IMR-90 (cell line): ENCODE results near the gene DBNL. TPM values are rescaled to one million over a fixed set of nuclear protein-coding genes. Genes with fewer than 3 reads are reported as not detected.

ENCODE experiments used
- ATAC-seq: fragments of 200-7000 bp; cut with Tn5 transposase; 2 replicates; pipeline ENCODE4 v1.9.1; 2020; ENCODE audit warnings: low read depth, mild to moderate bottlenecking, moderate library complexity
- BruUV-seq: library from RNA; stranded (reverse); fragments of 400-500 nt; replicated peaks from 2 replicates; lab custom pipeline; 2021; lab: Mats Ljungman, UMichigan
- CTCF ChIA-PET: fragments of 300-600 bp; formaldehyde crosslinking; extraction: SDS; loops from one replicate; lab custom pipeline; 2021; ENCODE audit warnings: antibody characterized with exemption; lab: Yijun Ruan, JAX
- POLR2A ChIA-PET: fragments of 300-600 bp; sonication (Branson Sonifier 250); formaldehyde crosslinking; loops from one replicate; lab custom pipeline; 2022; ENCODE audit warnings: antibody characterized with exemption; ENCODE audit not compliant: unreplicated experiment; lab: Charles Lee
- DNase-seq: peaks from one replicate; pipeline ENCODE4 v3.0.0; 2013
- H2AFZ ChIP-seq: replicated peaks from 2 replicates; pipeline ENCODE3; 2013; ENCODE audit warnings: low read length, mild to moderate bottlenecking; ENCODE audit not compliant: poor library complexity
- H2AK5ac ChIP-seq: 2 replicates; pipeline ENCODE4 v1.6.1; 2013; ENCODE audit warnings: low read depth, low read length, inconsistent platforms
- H2AK9ac ChIP-seq: replicated peaks from 2 replicates; pipeline ENCODE3; 2013; ENCODE audit warnings: mild to moderate bottlenecking, low read depth, low read length, moderate library complexity; ENCODE audit not compliant: poor library complexity
- H2BK120ac ChIP-seq: 2 replicates; pipeline ENCODE4 v1.6.1; 2013; ENCODE audit warnings: low read depth, low read length, inconsistent platforms
- H2BK15ac ChIP-seq: 3 replicates; pipeline ENCODE4 v1.6.1; 2013; ENCODE audit warnings: low read depth, low read length, inconsistent platforms
- H2BK20ac ChIP-seq: 2 replicates; pipeline ENCODE4 v1.6.1; 2013; ENCODE audit warnings: low read depth, mild to moderate bottlenecking, inconsistent platforms, low read length, moderate library complexity
- H2BK5ac ChIP-seq: 2 replicates; pipeline ENCODE4 v1.6.1; 2013; ENCODE audit warnings: mild to moderate bottlenecking, low read depth, low read length, inconsistent platforms; ENCODE audit not compliant: poor library complexity, severe bottlenecking
- H3K14ac ChIP-seq: replicated peaks from 2 replicates; pipeline ENCODE4 v1.6.1; 2013; ENCODE audit warnings: low read depth, low read length, inconsistent platforms
- H3K18ac ChIP-seq: 2 replicates; pipeline ENCODE4 v1.6.1; 2013; ENCODE audit warnings: low read depth, low read length, control low read depth
- H3K23ac ChIP-seq: 2 replicates; pipeline ENCODE4 v1.6.1; 2013; ENCODE audit warnings: low read depth, low read length, inconsistent platforms
- H3K27ac ChIP-seq: 2 replicates; pipeline ENCODE4 v1.5.1; 2013; ENCODE audit warnings: mild to moderate bottlenecking, control low read depth, low read length; ENCODE audit not compliant: insufficient read depth
- H3K27me3 ChIP-seq: 2 replicates; pipeline ENCODE4 v1.6.1; 2013; ENCODE audit warnings: low read length; ENCODE audit not compliant: control insufficient read depth, insufficient read depth
- H3K36me3 ChIP-seq: 2 replicates; pipeline ENCODE4 v1.6.1; 2013; ENCODE audit warnings: low read length, mixed read lengths; ENCODE audit not compliant: control insufficient read depth, insufficient read depth
- H3K4ac ChIP-seq: 2 replicates; pipeline ENCODE4 v1.6.1; 2013; ENCODE audit warnings: low read depth, low read length, inconsistent platforms
- H3K4me1 ChIP-seq: 2 replicates; pipeline ENCODE4 v1.6.1; 2013; ENCODE audit warnings: low read length, mixed read lengths; ENCODE audit not compliant: control insufficient read depth, insufficient read depth
- H3K4me2 ChIP-seq: 2 replicates; pipeline ENCODE4 v1.6.1; 2013; ENCODE audit warnings: low read depth, mild to moderate bottlenecking, control low read depth, low read length, moderate library complexity
- H3K4me3 ChIP-seq: 2 replicates; pipeline ENCODE4 v1.5.1; 2013; ENCODE audit warnings: low read depth, mild to moderate bottlenecking, control low read depth, low read length, moderate library complexity; ENCODE audit not compliant: insufficient read depth
- H3K56ac ChIP-seq: 2 replicates; pipeline ENCODE4 v1.6.1; 2013; ENCODE audit warnings: low read length, inconsistent platforms; ENCODE audit not compliant: insufficient read depth; ENCODE audit errors: extremely low read depth
- H3K79me1 ChIP-seq, 2 experiments: 2 replicates each; pipeline ENCODE4 v1.6.1; 2013; ENCODE audit warnings: low read length in 2 of 2, inconsistent platforms in 1 of 2, low read depth in 1 of 2
- H3K9ac ChIP-seq: 2 replicates; pipeline ENCODE4 v1.6.1; 2013; ENCODE audit warnings: low read depth, low read length, control low read depth
- H3K9me1 ChIP-seq: 2 replicates; pipeline ENCODE4 v1.6.1; 2013; ENCODE audit warnings: low read length, inconsistent platforms; ENCODE audit not compliant: insufficient read depth
- H3K9me3 ChIP-seq: 2 replicates; pipeline ENCODE4 v1.6.1; 2013; ENCODE audit warnings: low read length; ENCODE audit not compliant: control insufficient read depth, insufficient read depth
- H4K20me1 ChIP-seq: 2 replicates; pipeline ENCODE4 v1.6.1; 2013; ENCODE audit warnings: low read length, inconsistent platforms; ENCODE audit not compliant: insufficient read depth
- H4K5ac ChIP-seq: 2 replicates; pipeline ENCODE4 v1.6.1; 2013; ENCODE audit warnings: mild to moderate bottlenecking, low read depth, low read length, control low read depth
- H4K8ac ChIP-seq, 2 experiments: 2 replicates each; pipeline ENCODE4 v1.6.1; 2013; ENCODE audit warnings: low read depth in 2 of 2, low read length in 2 of 2, control low read depth in 1 of 2, inconsistent platforms in 1 of 2
- H4K91ac ChIP-seq: 2 replicates; pipeline ENCODE4 v1.6.1; 2013; ENCODE audit warnings: low read depth, low read length, inconsistent platforms; ENCODE audit not compliant: insufficient read depth
- CEBPB ChIP-seq: IDR thresholded peaks from 2 replicates; pipeline ENCODE4 v1.6.1; 2012; ENCODE audit warnings: low read depth, low read length, improper control_type of control experiment
- CHD1 ChIP-seq: IDR thresholded peaks from 2 replicates; pipeline ENCODE4 v1.6.1; 2012; ENCODE audit warnings: low read depth, low read length, improper control_type of control experiment
- CTCF ChIP-seq: conservative IDR thresholded peaks from 2 replicates; pipeline ENCODE4 v1.5.1; 2012; ENCODE audit warnings: mild to moderate bottlenecking, low read depth, low read length, improper control_type of control experiment
- ELK1 ChIP-seq: fragments of 150-350 bp; IDR thresholded peaks from 2 replicates; pipeline ENCODE4 v1.6.1; 2016; ENCODE audit warnings: low read depth, mild to moderate bottlenecking, low read length, moderate library complexity, borderline replicate concordance
- FOS ChIP-seq: fragments of 150-350 bp; IDR thresholded peaks from 2 replicates; pipeline ENCODE4 v1.6.1; 2016; ENCODE audit warnings: low read depth, low read length
- MAFK ChIP-seq: IDR thresholded peaks from 2 replicates; pipeline ENCODE4 v1.6.1; 2012; ENCODE audit warnings: low read depth, low read length, improper control_type of control experiment
- MAZ ChIP-seq: IDR thresholded peaks from 2 replicates; pipeline ENCODE4 v1.6.1; 2012; ENCODE audit warnings: low read depth, mild to moderate bottlenecking, low read length, improper control_type of control experiment, moderate library complexity, borderline replicate concordance
- MXI1 ChIP-seq: IDR thresholded peaks from 2 replicates; pipeline ENCODE4 v1.6.1; 2012; ENCODE audit warnings: low read depth, mild to moderate bottlenecking, low read length, moderate library complexity, borderline replicate concordance
- NFE2L2 ChIP-seq: fragments of 150-350 bp; IDR thresholded peaks from 2 replicates; pipeline ENCODE4 v1.6.1; 2016; ENCODE audit warnings: low read depth, mild to moderate bottlenecking, low read length
- POLR2A ChIP-seq: IDR thresholded peaks from 2 replicates; pipeline ENCODE4 v1.6.1; 2012; ENCODE audit warnings: mild to moderate bottlenecking, low read depth, low read length
- RAD21 ChIP-seq: IDR thresholded peaks from 2 replicates; pipeline ENCODE4 v1.6.1; 2012; ENCODE audit warnings: low read length, improper control_type of control experiment
- RCOR1 ChIP-seq: IDR thresholded peaks from 2 replicates; pipeline ENCODE4 v1.6.1; 2012; ENCODE audit warnings: mild to moderate bottlenecking, low read length, improper control_type of control experiment; ENCODE audit not compliant: insufficient replicate concordance
- RFX5 ChIP-seq: IDR thresholded peaks from 2 replicates; pipeline ENCODE4 v1.8.0; 2012; ENCODE audit warnings: low read depth, mild to moderate bottlenecking, low read length, moderate library complexity
- SMC3 ChIP-seq: fragments of 150-350 bp; IDR thresholded peaks from 2 replicates; pipeline ENCODE4 v1.6.1; 2016; ENCODE audit warnings: low read depth, mild to moderate bottlenecking, antibody characterized with exemption, low read length, moderate library complexity
- USF2 ChIP-seq: fragments of 150-350 bp; IDR thresholded peaks from 2 replicates; pipeline ENCODE4 v1.6.1; 2017; ENCODE audit warnings: mild to moderate bottlenecking, antibody characterized with exemption, low read length, low read depth
- WGBS, 2 experiments: methylation state at CpG; one replicate each; pipeline versions ENCODE4 v1.1.5 to v1.1.7; 2013; ENCODE audit warnings: missing lambda C conversion rate in 2 of 2; ENCODE audit not compliant: insufficient read length in 1 of 2; ENCODE audit errors: extremely low coverage in 2 of 2; 5-methylcytosine and 5-hydroxymethylcytosine counted together
- dilution Hi-C: fragments of 300-500 bp; cut with HindIII; formaldehyde crosslinking; loops from one replicate; pipeline ENCODE4 v1.14.3; 2018; ENCODE audit warnings: low sequenced_read_pairs; ENCODE audit not compliant: unreplicated experiment
- in situ Hi-C: fragments of 300-500 bp; cut with MboI; formaldehyde crosslinking; loops from 3 replicates; pipeline ENCODE4 v1.14.3; 2019; ENCODE audit warnings: low sequenced_read_pairs, inconsistent platforms, mixed read lengths
- intact Hi-C: fragments of 100-400 bp; cut with micrococcal nuclease; formaldehyde crosslinking; loops from 2 replicates; pipeline ENCODE4 v1.10.0; 2022
- polyA plus RNA-seq, 3 experiments: library from polyadenylated mRNA; depleted of rRNA; stranded (reverse); fragments of >200 nt; gene quantifications; 2 replicates each; pipeline ENCODE4 v1.2.3, GENCODE V29; 2012; ENCODE audit warnings: low replicate concordance in 1 of 3
- total RNA-seq: library from RNA; depleted of rRNA; stranded (reverse); fragments of >200 nt; gene quantifications from 2 replicates; pipeline ENCODE4 v1.2.3, GENCODE V29; 2012

DBNL gene
- total and polyA plus RNA-seq, 2 of the 4 experiments (the other 2 are of a cell fraction), result 157 to 179 TPM

GRCh38 chr7:44066494-44067063 is 22.1 kb downstream of the DBNL start:
- peaks cover 6% of the 10 kb centered on the region for H3K36me3 ChIP-seq
- no peak overlapping the region for H4K5ac ChIP-seq
- H2BK5ac ChIP-seq, result no peak overlapping the region
- H3K79me1 ChIP-seq, result no peaks in the 10 kb centered on the region
- H2AFZ ChIP-seq, result no peak overlapping the region
- H4K8ac ChIP-seq, result no peak overlapping the region
- in situ Hi-C loops, result loop anchor here (5.0 kb wide), 1 partner anchor 131 kb away; no protein-coding TSS in a partner anchor
- POLR2A ChIA-PET, result no interaction called here
- no peak overlapping the region for H3K9ac ChIP-seq
- no peak overlapping the region for H2AK5ac ChIP-seq
- H3K4me2 ChIP-seq, result no peak overlapping the region
- ATAC-seq, result no peak
- no peak overlapping the region for H3K14ac ChIP-seq
- intact Hi-C loops, result no loop called here
- H3K27me3 ChIP-seq, result no peaks in the 10 kb centered on the region
- H3K4me3 ChIP-seq, result no peak overlapping the region
- no peak overlapping the region for H3K18ac ChIP-seq
- TF ChIP-seq ELK1 (no peak), CTCF (no peak), CHD1 (no peak), RFX5 (no peak), RAD21 (no peak), MAFK (no peak), NFE2L2 (no peak), MAZ (no peak), MXI1 (no peak), CEBPB (no peak), USF2 (no peak), SMC3 (no peak), RCOR1 (no peak), POLR2A (no peak; the same call in 1 of the 2 replicates), FOS (no peak)
- no peak overlapping the region for H3K56ac ChIP-seq
- H4K20me1 ChIP-seq, result peaks cover 18% of the 10 kb centered on the region
- H2AK9ac ChIP-seq, result no peak overlapping the region
- H3K23ac ChIP-seq, result no peak overlapping the region
- no peaks in the 10 kb centered on the region for H3K9me3 ChIP-seq
- DNase-seq, result no peak
- H4K91ac ChIP-seq, result no peak overlapping the region
- WGBS, 2 experiments, result 71% methylated on average over 3 of the region's 7 CpGs; no CpG with 5 or more reads in 1 of the 2 experiments
- dilution Hi-C loops, result no loop called here
- H2BK120ac ChIP-seq, result no peak overlapping the region
- H3K9me1 ChIP-seq, result no peaks in the 10 kb centered on the region
- H3K27ac ChIP-seq, result no peak overlapping the region
- CTCF ChIA-PET, result interaction anchor here (0.9 kb wide), 1 partner anchor 46 kb away, joined by 5 read pairs; no protein-coding TSS in a partner anchor
- no TSS peak for BruUV-seq
- no peak overlapping the region for H3K4ac ChIP-seq
- peaks cover 9% of the 10 kb centered on the region for H3K4me1 ChIP-seq
- no peak overlapping the region for H2BK20ac ChIP-seq
- no peak overlapping the region for H2BK15ac ChIP-seq
